IPS-NIHi11 (cell line): Measurements from ENCODE around the gene HOXB7.

Experiments used
- DNase-seq: peaks from one replicate; pipeline ENCODE4 v3.0.0; 2012; ENCODE audit warnings: mixed read lengths, low spot score

Gene HOXB7

DNA sequence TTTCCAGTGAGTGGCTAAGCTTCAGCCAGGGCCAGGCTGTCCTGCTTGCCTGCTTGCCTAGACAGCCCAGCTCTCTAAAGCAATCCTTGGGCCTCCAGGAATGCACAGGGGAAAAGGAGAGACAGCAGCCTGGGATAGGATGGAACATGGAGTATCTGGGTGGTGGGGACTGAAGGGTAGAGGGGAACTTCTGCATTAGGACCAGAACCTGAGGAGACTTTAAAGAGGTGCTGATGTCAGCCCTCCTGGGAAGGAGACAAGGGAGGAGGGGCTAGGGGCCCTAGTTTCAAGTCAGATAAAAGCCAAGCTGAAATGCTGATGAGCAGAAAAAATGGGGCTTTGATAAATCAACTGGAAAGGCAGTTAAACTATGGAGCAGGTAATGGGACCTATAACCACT is 1.8 kb downstream of the HOXB7 start:
- no peak for DNase-seq

- DNase-seq: no peak
Measured at GRCh38 chr17:48608494-48608834, 2.4 kb downstream of the HOXB7 start.

DNA sequence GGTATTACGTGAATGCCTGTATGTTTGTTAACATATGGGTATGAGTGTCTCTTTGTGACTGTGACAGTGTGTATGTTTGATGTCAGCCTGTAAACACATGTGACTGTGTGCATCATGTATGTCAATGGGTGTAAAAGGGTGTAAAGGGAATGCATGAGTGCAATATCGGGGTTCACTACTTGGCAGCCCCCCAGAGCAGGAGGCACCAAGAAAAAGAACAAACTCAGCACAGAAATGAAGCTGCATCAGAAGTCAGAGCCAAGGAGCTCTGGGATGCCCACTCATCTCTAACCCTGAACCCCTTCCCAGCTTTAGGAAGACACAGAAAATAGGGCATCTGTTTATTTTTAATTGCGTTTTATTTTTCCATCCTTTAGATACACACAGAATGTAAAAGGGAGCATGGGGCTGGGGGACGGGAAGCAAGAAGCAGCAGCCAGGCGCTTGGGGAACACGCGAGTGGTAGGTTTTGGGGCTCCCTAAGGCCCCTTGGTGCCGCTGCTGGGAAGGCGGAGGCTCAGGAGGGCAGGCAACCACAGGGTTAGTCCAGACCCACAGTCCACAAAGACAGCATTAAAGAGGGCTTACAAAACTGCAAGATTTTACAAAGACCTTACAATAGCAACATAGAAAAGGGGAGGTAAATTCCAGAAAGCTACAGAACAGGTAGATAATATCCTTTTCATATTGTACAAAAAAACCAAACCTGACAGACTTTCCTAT is 3.8 kb downstream of the HOXB7 start:
- no peak for DNase-seq

GRCh38 chr17:48605991-48606891 is 4.6 kb downstream of the HOXB7 start:
- no peak for DNase-seq

- no peak for DNase-seq
Measured at GRCh38 chr17:48605409-48605919, 5.4 kb downstream of the HOXB7 start.

DNA sequence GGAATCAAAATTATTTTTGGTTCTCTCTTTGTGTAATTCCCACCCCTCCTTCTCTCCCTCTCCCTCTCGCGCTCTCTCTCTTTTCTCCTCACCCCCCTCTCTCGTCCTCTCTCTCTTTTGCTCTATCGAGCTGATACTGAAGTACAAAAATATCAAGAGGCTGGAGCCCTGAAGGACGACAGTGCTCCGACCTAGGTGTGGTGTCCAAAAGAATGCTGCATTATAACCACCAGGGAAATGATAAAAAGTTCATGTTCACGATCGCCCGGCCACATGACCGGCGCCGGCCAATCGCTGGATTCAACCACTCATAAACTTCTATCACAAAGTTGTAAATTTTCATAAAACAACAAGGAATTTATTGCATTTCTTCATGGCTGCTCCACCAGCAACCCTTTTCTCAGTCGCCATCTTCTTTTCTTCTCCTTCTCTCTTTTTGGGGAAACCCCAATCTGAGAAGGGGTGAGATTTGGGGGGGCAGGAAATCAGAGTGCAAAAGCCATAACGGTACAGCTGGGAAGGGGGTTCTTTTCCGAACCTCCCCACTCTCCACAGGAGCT is 6.0 kb downstream of the HOXB7 start, which contains the start of gene HOXB6:
TSS of gene HOXB6 (minus strand) at position 217 of the 560 bp plus-strand sequence. CDS start 6,836 bp downstream, outside the sequence.
- DNase-seq: no peak

- DNase-seq: no peak
Measured at GRCh38 chr17:48603959-48604769, 6.7 kb downstream of the HOXB7 start.

DNA sequence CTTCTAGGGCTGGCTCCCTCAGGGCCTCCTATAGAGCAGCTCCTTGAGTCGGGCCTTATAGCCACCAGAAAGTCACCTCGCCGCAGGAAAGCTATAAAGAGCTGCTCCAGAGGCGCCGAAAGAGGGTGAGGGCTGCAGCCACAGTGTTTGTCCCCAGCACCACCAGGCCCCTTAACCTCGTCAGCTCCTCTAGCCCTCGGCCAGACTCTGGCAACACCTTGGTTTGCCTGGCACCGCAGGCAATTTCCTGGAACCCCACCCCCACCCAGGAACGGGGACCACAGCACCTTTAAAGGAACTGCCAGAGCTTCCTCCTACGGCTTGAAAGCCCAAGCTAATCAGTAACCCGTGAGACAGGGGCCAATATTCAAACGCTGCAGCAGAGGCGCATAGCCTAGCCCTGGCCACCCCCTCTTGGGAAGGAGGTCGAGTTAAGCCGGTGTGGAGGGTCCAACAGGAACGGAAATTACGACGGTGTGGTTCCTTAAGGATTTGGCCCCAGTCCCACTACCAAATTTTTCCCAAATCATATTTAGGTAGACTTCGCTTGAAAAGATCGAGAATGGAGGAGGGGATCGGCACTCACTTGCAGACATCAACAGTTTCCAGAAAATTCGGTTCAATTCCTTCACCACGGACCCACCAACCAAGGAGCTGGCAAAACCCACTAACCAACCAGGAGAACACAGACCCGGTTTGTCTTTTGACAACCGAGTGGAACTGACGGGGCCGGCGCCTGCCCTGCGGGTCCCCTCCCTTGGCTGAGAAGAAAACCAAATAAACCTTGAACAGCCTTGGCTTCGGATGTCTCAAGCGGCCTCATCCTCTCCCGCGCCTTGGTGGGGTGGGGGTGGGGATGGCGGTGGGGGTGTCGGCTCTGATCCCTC is 9.0 kb downstream of the HOXB7 start:
- DNase-seq: no peak

GRCh38 chr17:48601207-48601538 is 9.6 kb downstream of the HOXB7 start:
- DNase-seq: no peak

GRCh38 chr17:48600244-48601098 is 10.3 kb downstream of the HOXB7 start:
- no peak for DNase-seq

DNA sequence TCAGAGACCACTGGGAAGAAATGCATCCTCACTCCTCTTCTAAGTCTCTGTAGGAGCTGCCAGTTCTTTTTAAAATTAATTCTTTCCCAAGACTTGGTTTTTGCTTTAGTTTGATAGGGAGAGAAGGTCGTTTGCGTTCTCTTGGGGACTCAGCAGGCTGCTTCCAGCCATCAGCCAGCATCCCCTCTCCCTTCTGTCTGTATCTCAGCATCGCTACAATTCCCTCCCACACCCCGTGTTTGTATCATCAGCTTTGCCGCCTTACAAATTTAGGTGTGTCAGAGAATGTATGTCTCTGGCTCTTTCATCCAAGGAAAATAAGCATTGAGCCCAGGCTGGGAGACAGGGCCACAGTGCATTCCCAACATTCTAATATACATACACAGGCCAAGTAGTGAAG is 11.5 kb downstream of the HOXB7 start:
- no peak for DNase-seq

DNA sequence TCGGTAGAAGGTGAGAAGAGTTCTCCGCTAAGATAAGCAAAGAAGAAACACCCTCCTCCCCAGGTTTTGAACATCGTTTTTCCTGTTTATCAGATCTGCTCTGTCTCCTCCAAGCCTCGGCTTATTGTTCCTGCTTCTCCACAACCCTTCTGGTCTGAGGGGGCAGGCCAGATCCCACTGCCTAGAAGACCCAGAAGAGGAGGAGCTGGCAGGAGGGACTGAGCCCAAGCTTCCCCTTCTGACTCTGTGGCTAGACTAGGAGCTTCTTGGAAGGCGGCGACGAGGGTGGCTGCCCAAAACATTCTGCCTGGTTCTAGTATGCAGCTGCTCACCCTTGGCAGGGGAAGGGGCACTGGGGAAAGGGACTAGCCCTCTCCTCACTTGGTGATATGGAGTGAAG is 12.1 kb downstream of the HOXB7 start:
- DNase-seq: no peak

DNA sequence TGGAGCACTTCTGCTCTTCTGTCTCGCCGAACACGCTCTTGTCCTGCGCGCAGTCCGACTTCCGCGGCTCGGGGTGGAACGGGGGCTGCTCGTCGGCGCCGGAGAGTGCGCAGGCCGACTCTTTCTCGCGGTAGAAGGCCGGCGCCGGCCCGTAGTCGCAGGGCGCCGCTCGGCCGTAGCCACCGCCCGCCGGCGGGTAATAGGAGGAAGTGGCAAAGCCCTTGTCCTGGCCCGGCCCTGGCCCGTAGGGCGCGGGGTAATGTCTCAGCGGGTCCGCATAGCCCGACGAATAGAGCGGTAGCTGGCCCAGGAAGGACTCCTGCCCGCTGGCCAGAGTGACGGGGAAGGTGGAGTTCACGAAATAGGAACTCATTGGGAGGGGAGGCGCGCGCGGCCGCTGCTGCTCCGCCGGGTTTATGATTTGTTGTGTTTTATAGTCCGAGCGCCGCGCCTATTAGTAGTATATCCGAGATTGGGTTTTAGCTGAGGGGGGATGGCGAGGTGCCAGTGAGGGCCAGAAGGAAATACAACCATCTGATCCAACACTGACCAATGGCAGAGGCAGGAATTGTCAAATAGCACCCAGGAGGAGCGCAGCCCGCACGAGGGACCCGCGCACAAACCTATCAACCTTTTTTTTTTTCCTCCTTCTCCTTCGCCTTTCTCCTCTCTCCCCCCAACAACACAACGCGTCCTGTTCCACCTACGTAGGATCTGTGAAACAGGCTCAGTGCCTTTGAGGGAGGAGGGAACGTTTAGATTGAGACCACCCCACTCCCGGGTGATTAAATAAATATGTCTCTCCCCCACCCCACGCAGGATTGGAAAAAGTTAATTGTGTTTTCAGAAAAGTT is 12.8 kb downstream of the HOXB7 start:
- DNase-seq: peak; percentile 53

DNA sequence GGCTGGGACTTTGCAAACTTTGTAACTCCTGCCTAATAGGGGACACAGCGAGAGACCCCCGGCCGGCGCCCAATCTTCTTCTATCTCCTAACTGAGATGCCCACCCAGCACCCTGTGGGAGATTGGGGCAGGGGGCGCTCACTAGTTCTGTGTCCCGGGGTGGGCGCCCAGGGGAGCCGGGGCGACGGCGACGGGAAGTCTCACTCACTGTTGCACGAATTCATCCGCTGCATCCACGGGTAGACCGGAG is 13.4 kb downstream of the HOXB7 start:
- no peak for DNase-seq

DNA sequence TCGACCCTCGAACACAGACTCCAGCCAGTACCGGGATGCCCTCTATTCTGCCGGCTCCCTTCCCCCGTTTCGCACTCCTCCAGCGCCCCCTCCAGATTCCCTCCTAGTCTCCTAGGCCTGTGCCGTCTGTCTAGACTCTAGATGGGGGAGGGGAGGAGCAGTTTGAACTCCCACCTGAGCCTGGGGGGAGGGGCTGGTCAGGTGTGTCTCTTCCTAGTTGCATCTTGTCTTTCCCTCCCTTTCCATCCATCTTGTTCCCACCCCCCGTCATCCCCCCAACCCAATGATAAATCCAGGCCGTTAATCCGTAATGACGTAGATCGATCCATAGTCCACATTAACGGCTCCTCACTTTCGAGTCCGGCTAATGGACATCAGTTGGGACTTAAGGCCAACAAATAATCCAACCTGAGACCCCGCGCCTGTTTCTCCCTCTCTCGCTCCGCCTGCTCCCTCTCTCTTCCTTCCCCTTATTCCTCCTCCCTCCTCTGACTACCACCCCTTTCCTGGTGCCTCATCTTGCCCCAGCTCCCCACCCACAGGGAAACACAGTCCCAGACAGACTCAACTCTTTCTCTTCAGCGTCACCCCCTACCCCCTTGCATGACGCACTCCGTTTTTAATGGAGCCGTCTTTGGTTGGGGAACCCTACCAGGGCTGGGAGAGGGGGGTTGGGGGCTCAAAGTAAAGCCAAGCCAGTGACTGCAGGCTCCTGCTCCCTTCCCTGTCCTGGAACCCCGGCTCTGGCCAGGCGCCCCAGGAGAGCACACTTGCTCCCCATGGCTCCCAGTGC is 13.9 kb downstream of the HOXB7 start:
- no peak for DNase-seq

- no peak for DNase-seq
Measured at GRCh38 chr17:48596000-48596734, 14.7 kb downstream of the HOXB7 start.

- DNase-seq: no peak
Measured at GRCh38 chr17:48595278-48595999, 15.4 kb downstream of the HOXB7 start.
